Measurements from ENCODE around the gene NCAM1.
"Not testable (repeated sequence)": the region's sequence is repeated elsewhere in the genome, so short reads cannot be mapped to it uniquely, and the experiment has no call there.

The NCAM1 gene

DNA sequence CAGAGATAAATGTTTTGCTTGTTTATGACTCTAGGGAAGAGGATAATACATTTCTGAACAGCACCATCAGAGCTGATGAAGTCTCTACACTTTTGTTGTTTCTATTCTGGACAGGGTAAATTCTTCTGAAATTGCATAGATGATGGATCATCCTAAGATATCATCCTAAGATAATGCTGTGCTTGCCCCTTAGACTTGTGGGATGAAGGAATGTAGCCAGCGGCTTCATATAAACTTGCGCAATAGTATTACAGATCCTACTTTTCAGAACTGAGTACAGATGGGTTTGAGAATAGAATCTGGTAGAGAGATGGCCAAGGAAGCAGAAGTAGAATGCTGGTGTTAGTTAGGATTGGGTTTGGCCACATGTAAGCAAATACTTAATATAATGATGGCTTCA, 61.0 kb downstream of the NCAM1 start:
- DNase-seq = no peak

DNA sequence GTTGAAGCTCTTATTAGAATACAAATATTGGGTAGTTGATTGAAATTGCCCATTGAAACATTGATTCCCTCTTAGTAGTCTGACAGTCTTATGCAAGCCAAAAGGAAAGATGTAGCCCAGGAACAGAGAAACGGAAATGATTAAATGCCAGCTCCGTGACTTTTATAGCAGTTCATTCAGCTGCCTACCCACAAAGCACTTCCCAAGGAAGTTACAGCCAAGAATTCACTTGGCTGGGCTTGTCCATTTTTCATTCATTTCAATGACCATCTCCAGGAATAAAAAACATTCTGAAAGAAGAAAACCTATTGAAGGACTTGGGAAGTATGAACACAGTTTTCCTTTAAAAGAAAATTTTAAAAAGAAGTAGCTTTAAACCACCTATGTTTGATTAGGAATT, 62.0 kb downstream of the NCAM1 start:
- no peak for DNase-seq

DNA sequence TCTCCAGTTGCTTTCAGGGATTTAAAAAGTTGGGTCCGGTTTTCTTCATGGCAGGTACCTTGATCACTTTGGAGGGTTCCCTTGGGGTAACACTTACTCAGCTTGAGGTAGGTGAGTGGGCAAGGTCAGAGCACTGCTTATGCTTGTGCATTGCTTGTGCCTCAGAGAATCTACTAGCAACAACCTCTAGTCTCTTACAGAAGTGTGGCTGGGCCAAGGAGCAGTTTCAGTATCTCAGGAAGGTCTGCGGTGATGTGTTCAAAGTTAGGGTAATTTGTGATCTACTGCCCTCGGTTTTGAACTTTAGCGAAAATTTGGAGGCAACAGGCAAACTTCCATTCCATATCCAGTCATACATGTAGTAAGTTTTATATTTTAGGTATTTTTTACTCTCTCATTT, 62.8 kb downstream of the NCAM1 start:
- no peak for DNase-seq

DNA sequence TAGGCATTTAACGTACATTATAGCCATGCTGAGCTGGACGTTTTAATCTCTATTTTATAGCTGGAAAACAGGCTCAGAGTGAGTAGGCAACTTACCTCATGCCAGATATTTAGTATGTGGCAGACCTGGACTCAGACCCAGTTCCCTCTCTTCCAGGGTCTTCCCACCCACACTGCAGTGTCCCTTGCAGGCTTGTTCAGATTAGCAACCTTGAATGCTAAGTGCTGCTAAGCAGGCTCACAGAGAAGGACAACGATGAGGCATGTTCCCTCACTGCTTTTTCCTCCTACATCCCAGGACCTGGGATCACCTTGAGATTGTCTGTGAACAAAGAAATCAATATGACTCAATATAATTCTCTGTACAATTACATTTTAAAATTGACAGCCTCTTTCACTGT, 65.6 kb downstream of the NCAM1 start:
- DNase-seq = no peak

DNA sequence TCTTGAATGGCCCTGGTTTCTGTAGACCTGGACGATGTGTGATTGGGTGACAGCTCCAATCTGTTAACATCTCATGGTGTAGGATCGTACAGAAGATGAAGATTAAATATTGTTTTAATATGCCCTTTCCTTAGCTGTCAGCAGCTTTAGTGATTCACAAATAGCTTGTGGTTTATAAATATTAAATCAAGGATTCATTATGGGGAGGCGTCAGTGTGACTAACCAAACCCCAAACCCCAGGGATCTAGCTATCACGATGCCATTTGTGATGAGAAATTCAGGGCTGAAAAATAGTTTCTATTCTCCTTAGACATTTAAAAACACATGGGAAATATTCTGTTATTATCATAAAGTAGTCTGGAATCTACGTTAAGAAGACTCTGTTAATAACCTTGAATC, 73.4 kb downstream of the NCAM1 start:
- no peak for DNase-seq

DNA sequence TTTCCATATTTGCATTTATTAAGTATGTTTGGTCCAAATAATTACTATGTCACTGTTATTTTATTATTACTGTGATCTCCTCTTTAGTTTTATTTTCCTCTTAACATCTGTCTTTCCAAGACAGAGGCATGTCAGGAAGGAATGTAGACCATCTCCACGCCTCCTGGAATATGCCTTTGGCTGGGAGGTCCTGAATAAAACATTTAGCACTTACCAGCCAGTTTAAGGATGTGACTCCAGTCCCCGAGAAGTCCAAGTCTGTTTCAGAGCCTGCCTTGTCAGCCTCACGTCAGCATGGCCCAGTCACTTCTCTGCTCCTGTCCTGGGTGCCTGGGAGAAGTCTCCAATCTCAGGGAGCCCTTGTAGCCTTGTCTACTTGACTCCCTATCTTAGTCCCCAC, 74.5 kb downstream of the NCAM1 start:
- DNase-seq = no peak

- DNase-seq = no peak
These were observed 82.5 kb downstream of the NCAM1 start for GRCh38 chr11:113043698-113044097.

DNA sequence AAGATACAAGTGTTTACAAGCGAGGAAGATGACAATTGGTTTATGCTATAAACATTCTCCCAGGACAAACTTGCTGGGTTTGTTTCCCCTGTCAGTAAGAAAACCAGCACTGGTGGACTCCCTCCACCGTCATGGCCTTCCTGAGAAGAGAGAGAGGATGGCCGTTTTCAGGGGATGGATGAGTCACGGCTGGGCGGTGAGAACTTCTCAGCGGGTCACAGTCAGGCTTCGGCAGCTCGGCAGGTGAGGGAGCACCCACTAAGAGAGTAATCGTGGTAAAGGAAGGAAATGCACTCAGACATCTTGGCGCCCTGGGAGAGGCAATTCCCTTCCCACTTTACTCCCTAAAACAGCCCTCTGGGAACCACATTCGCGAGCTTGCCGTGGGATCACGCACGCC, 83.9 kb downstream of the NCAM1 start:
- no peak for DNase-seq

DNA sequence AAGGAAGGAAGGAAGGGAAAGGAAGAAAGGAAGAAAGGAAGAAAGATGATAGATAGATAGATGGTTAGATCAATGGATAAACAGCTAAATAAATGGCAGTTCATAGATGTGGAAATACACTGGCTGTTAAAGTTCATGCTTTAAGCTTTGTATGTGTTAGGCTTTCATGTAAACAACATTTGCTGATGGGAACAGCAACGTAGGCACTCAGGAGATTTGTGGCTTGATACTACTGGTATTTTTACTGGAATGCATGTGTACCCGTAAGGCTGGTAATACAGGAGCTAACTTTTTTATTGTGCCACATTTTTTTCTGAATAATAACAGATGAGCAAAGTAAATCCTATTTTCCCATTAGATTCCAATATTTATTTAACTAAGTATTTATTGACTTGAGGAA, 85.6 kb downstream of the NCAM1 start:
- DNase-seq = no peak

- no peak for DNase-seq
These were observed 87.9 kb downstream of the NCAM1 start for GRCh38 chr11:113048820-113049768.

GRCh38 chr11:113053042-113053441, 91.8 kb downstream of the NCAM1 start:
- DNase-seq = not testable (repeated sequence)

GRCh38 chr11:113057038-113057437, 95.8 kb downstream of the NCAM1 start:
- DNase-seq = no peak

- DNase-seq = no peak
These were observed 98.3 kb downstream of the NCAM1 start for GRCh38 chr11:113059548-113059947.

DNA sequence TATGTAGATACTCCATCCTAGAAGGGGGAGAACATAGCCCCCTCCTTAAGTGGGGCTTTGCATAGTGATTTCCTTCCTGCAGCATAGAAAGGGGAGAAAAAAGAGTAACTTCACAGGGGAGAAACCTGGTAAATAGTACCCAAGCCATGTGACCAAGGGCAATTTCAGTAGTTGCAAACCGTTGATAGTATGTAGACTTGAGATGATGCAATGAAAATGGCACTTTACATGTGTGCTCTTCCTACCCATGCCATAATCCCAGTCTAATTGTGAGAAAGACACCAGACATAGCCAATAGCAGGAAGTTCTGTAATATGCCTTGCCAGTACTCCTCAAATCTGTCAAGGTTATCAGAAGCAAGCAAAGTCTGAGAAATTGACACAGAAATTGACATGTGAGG, 104.1 kb downstream of the NCAM1 start:
- no peak for DNase-seq

- no peak for DNase-seq
These were observed 111.1 kb downstream of the NCAM1 start for GRCh38 chr11:113072237-113072858.

DNA sequence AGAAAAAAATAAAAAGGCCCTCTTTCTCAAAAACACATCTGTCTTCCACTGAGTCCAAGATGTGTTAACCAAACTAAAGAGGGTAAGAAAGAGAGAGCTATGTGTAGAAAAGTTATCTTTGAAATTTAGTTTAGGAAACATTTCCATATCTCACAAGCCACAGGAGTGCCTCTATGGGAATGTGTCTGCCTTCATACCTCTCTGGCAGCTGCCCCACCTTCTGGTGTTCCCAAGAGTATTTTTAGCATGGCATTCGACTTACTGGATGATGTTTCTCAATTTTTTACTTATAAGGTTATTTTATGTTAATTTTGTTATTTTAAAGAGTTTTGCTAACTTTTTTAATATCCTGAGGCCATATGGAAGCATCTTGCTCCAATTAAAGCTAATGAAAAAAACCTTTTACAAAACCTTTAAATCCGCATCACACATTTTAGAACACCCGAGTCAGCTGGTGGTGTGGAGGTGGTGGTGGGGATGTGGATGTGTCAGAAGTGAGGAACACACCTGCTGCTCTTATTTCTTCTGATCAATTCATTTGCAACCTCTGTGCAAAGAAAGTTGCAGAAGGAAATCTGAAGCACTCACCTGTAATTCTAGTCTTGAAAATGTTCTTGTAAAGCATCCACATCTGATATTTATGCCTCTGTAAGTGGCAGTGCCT, 112.2 kb downstream of the NCAM1 start:
- DNase-seq = no peak

DNA sequence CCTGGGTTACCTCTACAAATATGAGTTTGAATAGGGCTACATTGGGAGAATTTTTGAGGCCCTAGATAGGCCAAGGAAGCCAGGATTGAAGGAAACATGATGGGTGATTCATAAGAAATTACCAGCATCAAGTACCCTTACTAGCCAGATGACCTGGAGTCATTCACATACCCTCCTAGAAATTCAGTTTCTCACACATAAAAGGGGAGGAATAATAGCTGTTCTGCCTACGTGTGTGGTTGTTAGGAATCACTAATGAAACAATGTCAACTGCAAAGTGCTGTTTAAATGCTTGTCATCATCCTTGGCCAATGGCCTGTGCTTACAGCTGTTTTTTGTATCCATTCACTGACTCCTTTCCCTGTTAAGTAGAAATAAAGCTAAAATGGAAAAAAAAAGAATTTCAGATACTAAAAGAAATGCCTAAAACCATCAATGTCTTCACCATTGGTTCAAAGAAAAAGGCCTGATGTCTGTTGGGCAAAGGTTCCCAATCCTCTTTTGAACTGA, 114.4 kb downstream of the NCAM1 start:
- no peak for DNase-seq

DNA sequence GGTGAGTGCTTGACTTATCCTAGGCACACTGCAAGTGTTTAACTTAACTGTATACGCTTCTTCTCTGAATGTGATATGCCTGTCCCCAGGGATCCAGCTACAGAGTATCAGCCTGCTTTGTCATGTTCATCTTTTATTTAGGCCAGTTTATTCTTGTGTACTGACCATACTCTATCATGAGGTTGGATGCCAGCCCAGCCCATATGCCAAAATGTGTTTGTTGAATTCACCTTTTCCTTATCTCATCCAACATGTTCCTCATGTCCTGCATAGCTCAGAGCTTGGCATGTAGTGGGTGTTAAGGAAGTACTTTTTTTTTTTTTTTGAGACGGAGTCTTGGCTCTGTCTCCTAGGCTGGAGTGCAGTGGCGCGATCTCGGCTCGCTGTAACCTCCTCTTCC, 116.2 kb downstream of the NCAM1 start:
- DNase-seq = no peak

GRCh38 chr11:113082341-113082955, 121.2 kb downstream of the NCAM1 start:
- no peak for DNase-seq

GRCh38 chr11:113083571-113083970, 122.4 kb downstream of the NCAM1 start:
- DNase-seq = no peak

DNA sequence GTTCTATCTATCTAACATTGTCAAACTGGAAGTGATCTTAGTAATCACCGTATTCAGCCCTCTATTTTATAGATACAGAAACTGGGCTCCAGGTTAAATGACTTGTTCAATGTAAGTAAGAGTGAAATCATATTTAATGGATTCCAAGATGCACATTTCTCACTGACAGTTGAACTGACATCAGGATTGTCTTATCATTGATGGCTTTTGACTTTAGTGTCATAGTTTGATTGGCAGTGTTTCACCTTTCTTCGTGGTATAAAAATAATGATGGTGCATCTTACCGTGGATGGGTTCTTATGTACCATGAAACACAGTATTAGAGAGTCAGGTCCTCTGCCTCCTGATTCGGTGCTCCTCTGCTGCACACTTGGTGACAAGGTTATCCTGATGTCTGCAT, 123.1 kb downstream of the NCAM1 start:
- DNase-seq = no peak

GRCh38 chr11:113085446-113085845, 124.2 kb downstream of the NCAM1 start:
- DNase-seq = no peak

DNA sequence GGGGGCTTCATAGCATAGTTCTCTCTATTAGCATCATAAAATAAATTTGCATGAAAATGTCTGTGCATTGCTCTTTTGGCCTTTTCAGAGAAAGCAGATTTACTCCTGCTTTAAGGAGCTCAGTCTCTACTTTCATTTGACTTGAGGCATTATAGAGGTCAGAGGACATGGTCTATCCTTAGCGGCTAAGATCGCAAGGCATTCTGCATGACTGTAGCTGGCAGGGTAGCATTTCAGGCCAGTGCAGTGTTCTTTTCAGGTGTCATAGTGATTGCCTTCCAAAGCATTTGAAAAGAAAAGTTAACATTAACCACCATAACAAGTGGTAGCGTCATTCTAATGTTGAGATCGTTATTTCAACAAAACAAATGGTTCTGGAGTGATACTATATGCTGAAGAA, 126.5 kb downstream of the NCAM1 start:
- no peak for DNase-seq

Measured in activated T-cell treated with anti-CD3 and anti-CD28 coated beads, Interleukin-2, amount 50 U/mL, for 1 hour (primary cell).